Measurements from ENCODE around the gene MAL. TPM values are rescaled to one million over a fixed set of nuclear protein-coding genes. Genes with fewer than 3 reads are reported as not detected.

MAL gene
- total and polyA plus RNA-seq, 2 of the 4 experiments (the other 2 are of a cell fraction), result not detected

- TF ChIP-seq CEBPB (IDR thresholded peaks at IDR 0.05; ENCODE audit: low read depth, low read length), result no peak
Observed at GRCh38 chr2:95048825-95049682, 23.5 kb downstream of the MAL start (continued).

- H4K8ac ChIP-seq (ENCODE audit: low read depth in 2 of 2, low read length in 2 of 2), result no peak overlapping the region
- no peak overlapping the region for H3K9ac ChIP-seq (ENCODE audit: low read depth, low read length)
- in situ Hi-C loops (cut with MboI; ENCODE audit: low sequenced_read_pairs), result no loop called here
- H3K27ac ChIP-seq (ENCODE audit: insufficient read depth, low read length), result no peak overlapping the region
- H4K91ac ChIP-seq (ENCODE audit: insufficient read depth, low read depth, low read length), result no peak overlapping the region
- peaks cover 31% of the 10 kb centered on the region; the same call in 1 of the 2 replicates for H3K27me3 ChIP-seq (ENCODE audit: control insufficient read depth, insufficient read depth, low read length)
- POLR2A ChIA-PET (ENCODE audit: unreplicated experiment), result no interaction called here
- H3K9me1 ChIP-seq (ENCODE audit: insufficient read depth, low read length), result 0 out of 2 replicates have a peak, but pooled peaks cover 3% of the 10 kb centered on the region
- TF ChIP-seq BHLHE40 (IDR thresholded peaks at IDR 0.05; ENCODE audit: low read depth, low read length), result no peak
- no peak for TF ChIP-seq SMC3 (IDR thresholded peaks at IDR 0.05; ENCODE audit: low read depth, low read length)
- no peak for TF ChIP-seq ELK1 (IDR thresholded peaks at IDR 0.05; ENCODE audit: borderline replicate concordance, low read depth, low read length)
- no peak for TF ChIP-seq POLR2A (IDR thresholded peaks at IDR 0.05; ENCODE audit: low read depth, low read length)
- no peak for TF ChIP-seq MXI1 (IDR thresholded peaks at IDR 0.05; ENCODE audit: borderline replicate concordance, low read depth, low read length)
- no peak for TF ChIP-seq FOS (IDR thresholded peaks at IDR 0.05; ENCODE audit: low read depth, low read length)
- no peak for TF ChIP-seq CHD1 (IDR thresholded peaks at IDR 0.05; ENCODE audit: low read depth, low read length)
- TF ChIP-seq USF2 (IDR thresholded peaks at IDR 0.05; ENCODE audit: low read depth, low read length), result no peak
- TF ChIP-seq RCOR1 (IDR thresholded peaks at IDR 0.05; ENCODE audit: insufficient replicate concordance, low read length), result no peak
- TF ChIP-seq RFX5 (IDR thresholded peaks at IDR 0.05; ENCODE audit: low read depth, low read length), result no peak
- TF ChIP-seq CEBPB (IDR thresholded peaks at IDR 0.05; ENCODE audit: low read depth, low read length), result no peak
- TF ChIP-seq NFE2L2 (IDR thresholded peaks at IDR 0.05; ENCODE audit: low read depth, low read length), result no peak
- no peak for TF ChIP-seq MAZ (IDR thresholded peaks at IDR 0.05; ENCODE audit: borderline replicate concordance, low read depth, low read length)
- TF ChIP-seq MAFK (IDR thresholded peaks at IDR 0.05; ENCODE audit: low read depth, low read length), result no peak
- TF ChIP-seq RAD21 (IDR thresholded peaks at IDR 0.05; ENCODE audit: low read length), result no peak
- H3K4me3 ChIP-seq (ENCODE audit: insufficient read depth, low read depth, low read length), result no peak overlapping the region
- no peaks in the 10 kb centered on the region for H4K20me1 ChIP-seq (ENCODE audit: insufficient read depth, low read length)
- CTCF ChIA-PET, result no interaction called here
- no peaks in the 10 kb centered on the region for H3K79me1 ChIP-seq (ENCODE audit: low read depth in 1 of 2, low read length in 2 of 2)
- H2BK15ac ChIP-seq (ENCODE audit: low read depth, low read length), result no peak overlapping the region
- H3K9me3 ChIP-seq (ENCODE audit: control insufficient read depth, insufficient read depth, low read length), result no peaks in the 10 kb centered on the region
- H4K5ac ChIP-seq (ENCODE audit: low read depth, low read length), result no peak overlapping the region
- H3K56ac ChIP-seq (ENCODE audit: extremely low read depth, insufficient read depth, low read length), result no peak overlapping the region
- no peak overlapping the region for H2BK20ac ChIP-seq (ENCODE audit: low read depth, low read length)
- H2BK5ac ChIP-seq (ENCODE audit: low read depth, low read length, poor library complexity, severe bottlenecking), result no peak overlapping the region
- dilution Hi-C loops (cut with HindIII; ENCODE audit: low sequenced_read_pairs, unreplicated experiment), result no loop called here
- H2AFZ ChIP-seq (replicated peaks; ENCODE audit: low read length, poor library complexity), result no peak overlapping the region
- no peak overlapping the region for H3K23ac ChIP-seq (ENCODE audit: low read depth, low read length)
- BruUV-seq (replicated peaks), result no TSS peak
- no peak overlapping the region for H3K18ac ChIP-seq (ENCODE audit: low read depth, low read length)
- intact Hi-C loops (cut with micrococcal nuclease), result no loop called here
- H3K4me2 ChIP-seq (ENCODE audit: low read depth, low read length), result no peak overlapping the region
- H2AK5ac ChIP-seq (ENCODE audit: low read depth, low read length), result no peak overlapping the region
- no CpG with 5 or more reads among the region's 10 CpGs for WGBS, 2 experiments (ENCODE audit: extremely low coverage in 2 of 2, insufficient read length in 1 of 2)
- H2AK9ac ChIP-seq (replicated peaks; ENCODE audit: low read depth, low read length, poor library complexity), result no peak overlapping the region
- no peak for ATAC-seq (ENCODE audit: low read depth)
- no peak for DNase-seq
- H3K36me3 ChIP-seq (ENCODE audit: control insufficient read depth, insufficient read depth, low read length), result no peaks in the 10 kb centered on the region
- H3K4me1 ChIP-seq (ENCODE audit: control insufficient read depth, insufficient read depth, low read length), result peaks cover 1% of the 10 kb centered on the region; the same call in 1 of the 2 replicates
- no peak overlapping the region for H2BK120ac ChIP-seq (ENCODE audit: low read depth, low read length)
- no peak overlapping the region for H3K14ac ChIP-seq (replicated peaks; ENCODE audit: low read depth, low read length)
- no peak overlapping the region for H3K4ac ChIP-seq (ENCODE audit: low read depth, low read length)
Observed at GRCh38 chr2:95049683-95049955, 24.1 kb downstream of the MAL start.

Data from IMR-90 (cell line).